ENCODE data around the gene TGFB1.
A peak's percentile ranks its signal among the peaks of the same experiment; 100 is the strongest.

TGFB1 gene

GRCh38 chr19:41353466-41354342 lies at the start of gene TGFB1:
TSS of gene TGFB1 (minus strand) at chr19:41353922. CDS start at chr19:41353044, 878 bp downstream.
- Histone ChIP-seq H3K36me3 (ENCODE audit: control insufficient read depth, insufficient read depth, low read length) (peaks cover 2% of the 10 kb centered on the region), H3K4me1 (ENCODE audit: control insufficient read depth, insufficient read depth, low read length) (peaks cover 5% of the 10 kb centered on the region), H3K4me3 (ENCODE audit: low read length) (peak within 1 kb of the TSS; percentile 97), H3K27ac (ENCODE audit: low read depth, low read length) (peak within 1 kb of the TSS; percentile 76), H3K9ac (ENCODE audit: low read length) (peak within 1 kb of the TSS; percentile 57), H3K27me3 (ENCODE audit: control insufficient read depth, insufficient read depth, low read length) (peaks cover 4% of the 10 kb centered on the region)

GRCh38 chr19:41402010-41402409 lies 48.3 kb upstream of the TGFB1 start:
- no peak overlapping the region for H3K27ac ChIP-seq (ENCODE audit: low read depth, low read length)
- H3K4me1 ChIP-seq (ENCODE audit: control insufficient read depth, insufficient read depth, low read length) = peaks cover 6% of the 10 kb centered on the region
- no peak overlapping the region for H3K4me3 ChIP-seq (ENCODE audit: low read length)
- H3K9ac ChIP-seq (ENCODE audit: low read length) = no peak overlapping the region
- H3K36me3 ChIP-seq (ENCODE audit: control insufficient read depth, insufficient read depth, low read length) = no peaks in the 10 kb centered on the region
- no peaks in the 10 kb centered on the region for H3K27me3 ChIP-seq (ENCODE audit: control insufficient read depth, insufficient read depth, low read length)

GRCh38 chr19:41401483-41401882 lies 47.8 kb upstream of the TGFB1 start:
- Histone ChIP-seq H3K27ac (ENCODE audit: low read depth, low read length) (no peak overlapping the region), H3K27me3 (ENCODE audit: control insufficient read depth, insufficient read depth, low read length) (no peaks in the 10 kb centered on the region), H3K4me1 (ENCODE audit: control insufficient read depth, insufficient read depth, low read length) (peaks cover 7% of the 10 kb centered on the region), H3K36me3 (ENCODE audit: control insufficient read depth, insufficient read depth, low read length) (no peaks in the 10 kb centered on the region), H3K4me3 (ENCODE audit: low read length) (no peak overlapping the region), H3K9ac (ENCODE audit: low read length) (no peak overlapping the region)

GRCh38 chr19:41399525-41399924 lies 45.8 kb upstream of the TGFB1 start:
- no peak overlapping the region for H3K9ac ChIP-seq (ENCODE audit: low read length)
- H3K27ac ChIP-seq (ENCODE audit: low read depth, low read length) = no peak overlapping the region
- H3K27me3 ChIP-seq (ENCODE audit: control insufficient read depth, insufficient read depth, low read length) = no peaks in the 10 kb centered on the region
- H3K4me3 ChIP-seq (ENCODE audit: low read length) = no peak overlapping the region
- H3K4me1 ChIP-seq (ENCODE audit: control insufficient read depth, insufficient read depth, low read length) = peaks cover 9% of the 10 kb centered on the region
- H3K36me3 ChIP-seq (ENCODE audit: control insufficient read depth, insufficient read depth, low read length) = no peaks in the 10 kb centered on the region

DNA sequence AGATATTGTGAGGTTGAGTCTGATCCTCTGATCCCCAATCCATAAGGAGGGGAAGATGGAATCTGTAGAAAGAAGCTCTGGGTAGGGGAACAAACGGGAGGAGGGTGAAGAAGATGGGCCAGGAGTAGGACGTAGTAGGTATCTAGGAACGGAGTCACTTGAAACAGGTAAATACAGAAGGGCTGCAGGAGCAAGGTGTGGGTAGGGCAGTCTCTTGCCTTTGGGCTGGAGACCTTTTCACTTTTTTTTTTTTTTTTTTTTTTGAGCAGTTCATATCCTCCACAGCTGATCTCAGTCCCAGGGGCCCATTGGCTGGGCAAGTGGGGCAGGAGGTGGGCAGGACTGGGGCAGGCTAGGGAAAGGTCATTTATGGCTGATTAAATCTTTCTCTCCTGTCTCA lies 45.4 kb upstream of the TGFB1 start:
- Histone ChIP-seq H3K27ac (ENCODE audit: low read depth, low read length) (no peak overlapping the region), H3K4me1 (ENCODE audit: control insufficient read depth, insufficient read depth, low read length) (peaks cover 9% of the 10 kb centered on the region), H3K36me3 (ENCODE audit: control insufficient read depth, insufficient read depth, low read length) (no peaks in the 10 kb centered on the region), H3K9ac (ENCODE audit: low read length) (no peak overlapping the region), H3K27me3 (ENCODE audit: control insufficient read depth, insufficient read depth, low read length) (no peaks in the 10 kb centered on the region), H3K4me3 (ENCODE audit: low read length) (no peak overlapping the region)

DNA sequence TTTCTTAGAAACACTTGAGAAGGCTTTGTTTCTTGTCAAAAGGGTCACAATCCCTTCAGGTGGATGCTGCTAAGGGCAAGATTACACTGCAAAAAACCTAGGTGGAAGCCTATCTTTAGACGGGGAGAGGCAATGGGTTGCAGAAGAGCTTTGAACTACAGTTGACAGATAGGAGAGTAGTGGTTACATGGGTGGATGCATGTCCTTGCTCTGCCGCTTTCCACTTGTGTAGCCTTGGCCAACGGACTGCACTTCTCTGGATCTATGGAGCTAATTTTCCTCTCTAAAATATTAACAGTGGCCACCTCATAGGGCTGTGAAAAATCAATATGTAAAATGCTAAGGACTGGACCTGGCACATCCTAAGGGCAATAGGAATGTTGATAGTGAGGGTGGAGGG lies 44.9 kb upstream of the TGFB1 start:
- peaks cover 9% of the 10 kb centered on the region for H3K4me1 ChIP-seq (ENCODE audit: control insufficient read depth, insufficient read depth, low read length)
- H3K4me3 ChIP-seq (ENCODE audit: low read length) = peak overlapping the region; percentile 99
- no peaks in the 10 kb centered on the region for H3K36me3 ChIP-seq (ENCODE audit: control insufficient read depth, insufficient read depth, low read length)
- no peak overlapping the region for H3K9ac ChIP-seq (ENCODE audit: low read length)
- H3K27me3 ChIP-seq (ENCODE audit: control insufficient read depth, insufficient read depth, low read length) = no peaks in the 10 kb centered on the region
- H3K27ac ChIP-seq (ENCODE audit: low read depth, low read length) = no peak overlapping the region

GRCh38 chr19:41398050-41398418 lies 44.3 kb upstream of the TGFB1 start:
- Histone ChIP-seq H3K27me3 (ENCODE audit: control insufficient read depth, insufficient read depth, low read length) (no peaks in the 10 kb centered on the region), H3K9ac (ENCODE audit: low read length) (peak overlapping the region; percentile 98), H3K27ac (ENCODE audit: low read depth, low read length) (peak overlapping the region; percentile 96), H3K4me1 (ENCODE audit: control insufficient read depth, insufficient read depth, low read length) (peaks cover 9% of the 10 kb centered on the region), H3K4me3 (ENCODE audit: low read length) (peak overlapping the region; percentile 99), H3K36me3 (ENCODE audit: control insufficient read depth, insufficient read depth, low read length) (no peaks in the 10 kb centered on the region)

DNA sequence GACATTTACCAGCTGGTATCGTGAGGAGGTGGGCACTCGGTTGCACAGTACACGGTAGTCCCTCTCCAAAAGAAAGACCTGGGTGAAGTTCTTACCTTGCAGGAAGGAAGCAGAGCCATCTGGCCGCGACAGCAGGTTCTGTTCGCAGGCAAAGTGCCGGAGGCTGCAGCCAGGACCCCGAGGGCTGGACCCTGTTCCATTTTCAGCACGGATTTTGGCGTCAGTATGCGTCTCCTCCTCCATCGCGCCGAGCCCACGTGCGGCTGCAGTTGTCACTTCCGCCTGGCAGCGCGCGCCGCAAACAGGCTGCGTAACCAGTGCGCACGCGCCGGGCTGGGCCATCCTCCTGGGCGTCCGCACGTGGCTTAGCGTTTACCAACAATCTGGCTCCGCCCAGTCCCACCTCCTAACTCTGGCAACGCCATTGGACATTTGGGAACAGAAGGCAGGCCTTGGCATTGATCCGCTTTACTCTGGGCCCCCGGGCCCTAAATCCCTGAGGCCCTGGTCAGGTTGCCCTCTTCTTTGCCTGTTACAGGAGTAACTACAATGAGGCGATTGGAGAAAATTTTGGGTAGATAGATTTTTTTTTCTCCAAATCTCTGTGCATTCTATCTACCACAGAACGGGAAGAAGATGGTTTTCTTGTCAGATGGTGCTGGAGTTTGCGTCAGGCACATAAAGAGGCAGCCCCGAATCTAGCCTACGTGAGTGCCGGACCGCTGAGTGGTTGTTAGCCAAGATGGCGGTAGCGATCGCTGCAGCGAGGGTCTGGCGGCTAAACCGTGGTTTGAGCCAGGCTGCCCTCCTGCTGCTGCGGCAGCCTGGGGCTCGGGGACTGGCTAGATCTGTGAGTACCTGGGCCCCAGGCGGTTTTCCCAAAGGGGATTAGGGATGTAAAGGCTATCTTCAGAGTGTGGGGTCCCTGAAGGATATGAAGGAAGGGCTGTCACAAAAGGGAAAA lies 43.6 kb upstream of the TGFB1 start, which contains the start of the genes BCKDHA and EXOSC5:
Gene BCKDHA, plus strand, starts transcription at position 733 of the 964 bp plus-strand sequence. Its CDS starts 10 bp downstream, at position 743.
Gene EXOSC5, minus strand, starts transcription at position 274 of the 964 bp plus-strand sequence. Its CDS starts 31 bp downstream, at position 243.
- Histone ChIP-seq H3K4me3 (ENCODE audit: low read length) (peak within 1 kb of the TSS; percentile 99), H3K4me1 (ENCODE audit: control insufficient read depth, insufficient read depth, low read length) (peaks cover 9% of the 10 kb centered on the region)

GRCh38 chr19:41395355-41395754 lies 41.6 kb upstream of the TGFB1 start:
- Histone ChIP-seq H3K27ac (ENCODE audit: low read depth, low read length) (no peak overlapping the region), H3K36me3 (ENCODE audit: control insufficient read depth, insufficient read depth, low read length) (peaks cover 14% of the 10 kb centered on the region), H3K9ac (ENCODE audit: low read length) (no peak overlapping the region), H3K4me3 (ENCODE audit: low read length) (no peak overlapping the region), H3K27me3 (ENCODE audit: control insufficient read depth, insufficient read depth, low read length) (no peaks in the 10 kb centered on the region), H3K4me1 (ENCODE audit: control insufficient read depth, insufficient read depth, low read length) (peaks cover 9% of the 10 kb centered on the region)

More for the DNA sequence above, 43.6 kb upstream of the TGFB1 start, which contains the start of the genes BCKDHA and EXOSC5:
- no peaks in the 10 kb centered on the region for H3K36me3 ChIP-seq (ENCODE audit: control insufficient read depth, insufficient read depth, low read length)
- H3K27me3 ChIP-seq (ENCODE audit: control insufficient read depth, insufficient read depth, low read length) = no peaks in the 10 kb centered on the region
- H3K27ac ChIP-seq (ENCODE audit: low read depth, low read length) = peak within 1 kb of the TSS; percentile 96
- peak within 1 kb of the TSS; percentile 98 for H3K9ac ChIP-seq (ENCODE audit: low read length)

DNA sequence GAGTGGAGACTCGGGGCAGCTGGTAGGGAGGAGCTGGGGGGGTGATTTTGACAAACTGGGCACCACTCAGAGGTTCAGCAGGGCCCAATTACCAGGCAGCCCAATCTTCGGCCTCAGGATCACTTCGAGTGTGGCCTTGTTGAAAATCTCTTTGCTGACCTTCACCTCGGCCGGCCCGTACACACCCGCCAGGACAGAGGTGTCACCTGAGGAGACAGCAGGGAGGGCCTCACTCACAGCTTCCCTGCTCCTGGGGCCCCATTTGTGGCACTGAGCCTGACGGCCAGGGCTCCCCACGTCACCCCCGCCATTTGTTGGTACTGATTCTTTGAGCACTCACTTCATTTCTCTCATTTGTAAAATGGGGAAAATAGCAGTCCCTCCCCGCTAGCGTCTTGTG lies 39.1 kb upstream of the TGFB1 start:
- Histone ChIP-seq H3K9ac (ENCODE audit: low read length) (no peak overlapping the region), H3K27me3 (ENCODE audit: control insufficient read depth, insufficient read depth, low read length) (no peaks in the 10 kb centered on the region), H3K4me1 (ENCODE audit: control insufficient read depth, insufficient read depth, low read length) (peaks cover 3% of the 10 kb centered on the region), H3K4me3 (ENCODE audit: low read length) (no peak overlapping the region), H3K36me3 (ENCODE audit: control insufficient read depth, insufficient read depth, low read length) (peaks cover 26% of the 10 kb centered on the region), H3K27ac (ENCODE audit: low read depth, low read length) (no peak overlapping the region)

DNA sequence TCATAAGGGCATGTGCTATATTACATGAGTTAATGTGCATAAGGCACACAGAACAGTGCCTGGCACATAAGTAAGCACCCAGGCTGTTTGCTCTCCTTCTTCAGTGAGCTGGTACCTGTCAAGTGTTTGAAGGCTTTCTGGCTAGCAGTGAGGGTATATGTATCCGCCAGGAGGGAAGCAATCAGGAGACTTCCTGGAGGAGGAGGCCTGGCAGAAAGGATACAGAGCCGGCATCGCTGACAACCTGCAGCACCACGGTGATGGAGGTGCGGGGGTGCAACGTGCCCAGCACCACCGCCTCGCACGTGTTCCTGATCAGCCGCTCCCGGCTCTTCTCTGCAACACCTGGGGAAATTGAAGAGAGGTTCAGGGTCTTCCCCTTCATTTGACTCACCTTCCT lies 37.9 kb upstream of the TGFB1 start:
- no peaks in the 10 kb centered on the region for H3K27me3 ChIP-seq (ENCODE audit: control insufficient read depth, insufficient read depth, low read length)
- no peak overlapping the region for H3K27ac ChIP-seq (ENCODE audit: low read depth, low read length)
- H3K4me1 ChIP-seq (ENCODE audit: control insufficient read depth, insufficient read depth, low read length) = peaks cover 3% of the 10 kb centered on the region
- H3K36me3 ChIP-seq (ENCODE audit: control insufficient read depth, insufficient read depth, low read length) = peaks cover 26% of the 10 kb centered on the region
- no peak overlapping the region for H3K4me3 ChIP-seq (ENCODE audit: low read length)
- H3K9ac ChIP-seq (ENCODE audit: low read length) = no peak overlapping the region

DNA sequence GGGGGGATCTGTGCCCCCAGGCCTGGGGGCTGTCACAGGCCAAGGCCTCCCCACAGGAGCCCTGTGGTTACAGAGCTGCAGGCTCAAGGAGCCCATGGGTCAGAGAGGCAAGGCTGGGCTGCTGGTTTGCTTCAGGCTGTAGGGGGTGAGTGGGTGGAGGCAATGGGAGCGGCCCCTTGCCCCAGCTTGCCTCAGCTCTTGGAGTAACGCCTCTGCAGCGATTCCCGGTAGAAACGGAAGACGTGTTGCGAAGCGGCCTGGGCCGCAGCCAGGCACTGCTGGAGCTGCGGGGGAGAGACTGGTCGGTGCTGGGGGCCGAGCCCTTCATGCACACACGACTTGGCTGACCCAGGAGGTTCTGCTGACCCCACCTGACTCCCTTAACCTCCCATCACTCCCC lies 32.7 kb upstream of the TGFB1 start:
- Histone ChIP-seq H3K27ac (ENCODE audit: low read depth, low read length) (no peak overlapping the region), H3K36me3 (ENCODE audit: control insufficient read depth, insufficient read depth, low read length) (peaks cover 26% of the 10 kb centered on the region), H3K4me1 (ENCODE audit: control insufficient read depth, insufficient read depth, low read length) (no peaks in the 10 kb centered on the region), H3K4me3 (ENCODE audit: low read length) (no peak overlapping the region), H3K9ac (ENCODE audit: low read length) (no peak overlapping the region), H3K27me3 (ENCODE audit: control insufficient read depth, insufficient read depth, low read length) (no peaks in the 10 kb centered on the region)
